NCI-H146 (cell line): ENCODE data around the gene KLHL15.
"Not testable (repeated sequence)": the region's sequence is repeated elsewhere in the genome, so short reads cannot be mapped to it uniquely, and the experiment has no call there.

Source experiments
- DNase-seq: peaks from one replicate; lab custom pipeline; 2025; lab: John Stamatoyannopoulos, UW

KLHL15 gene

GRCh38 chrX:24018809-24019208 is 8.2 kb downstream of the KLHL15 start:
- no peak for DNase-seq

GRCh38 chrX:24017674-24018073 is 9.3 kb downstream of the KLHL15 start:
- no peak for DNase-seq

GRCh38 chrX:24014388-24015018 is 12.5 kb downstream of the KLHL15 start:
- no peak for DNase-seq

GRCh38 chrX:24012266-24012665 is 14.7 kb downstream of the KLHL15 start:
- DNase-seq, result no peak

GRCh38 chrX:24005867-24006266 is 21.1 kb downstream of the KLHL15 start:
- DNase-seq, result no peak

- DNase-seq, result no peak
Observed at GRCh38 chrX:24005028-24005427, 22.0 kb downstream of the KLHL15 start.

- DNase-seq, result no peak
Observed at GRCh38 chrX:24002792-24003191, 24.2 kb downstream of the KLHL15 start.

- DNase-seq, result no peak
Observed at GRCh38 chrX:24002167-24002566, 24.8 kb downstream of the KLHL15 start.

- no peak for DNase-seq
Observed at GRCh38 chrX:23999671-24000070, 27.3 kb downstream of the KLHL15 start.

- DNase-seq, result no peak
Observed at GRCh38 chrX:23993012-23993633, 33.9 kb downstream of the KLHL15 start.

- DNase-seq, result no peak
Observed at GRCh38 chrX:23992431-23992830, 34.6 kb downstream of the KLHL15 start.

- DNase-seq, result no peak
Observed at GRCh38 chrX:23990455-23990854, 36.5 kb downstream of the KLHL15 start.

- no peak for DNase-seq
Observed at GRCh38 chrX:23989689-23990088, 37.3 kb downstream of the KLHL15 start.

- DNase-seq, result no peak
Observed at GRCh38 chrX:23982891-23983290, 44.1 kb downstream of the KLHL15 start.

- no peak for DNase-seq
Observed at GRCh38 chrX:23981711-23982110, 45.3 kb downstream of the KLHL15 start.

GRCh38 chrX:23981222-23981621 is 45.8 kb downstream of the KLHL15 start:
- DNase-seq, result no peak

- DNase-seq, result no peak
Observed at GRCh38 chrX:23980011-23980441, 47.0 kb downstream of the KLHL15 start.

- no peak for DNase-seq
Observed at GRCh38 chrX:23978491-23978890, 48.5 kb downstream of the KLHL15 start.

- DNase-seq, result not testable (repeated sequence)
Observed at GRCh38 chrX:23965630-23966029, 61.4 kb downstream of the KLHL15 start.

GRCh38 chrX:23964191-23964590 is 62.8 kb downstream of the KLHL15 start:
- DNase-seq, result no peak

GRCh38 chrX:23959781-23960180 is 67.2 kb downstream of the KLHL15 start:
- DNase-seq, result no peak

- DNase-seq, result no peak
Observed at GRCh38 chrX:23954396-23954795, 72.6 kb downstream of the KLHL15 start.

- no peak for DNase-seq
Observed at GRCh38 chrX:23953908-23954269, 73.1 kb downstream of the KLHL15 start.
